Stimulated activated CD8-positive, alpha-beta memory T cell treated with anti-CD3 and anti-CD28 coated beads, Interleukin-12 subunit alpha, Interleukin-12 subunit beta, amount 100 ng/mL, for 4 hours (primary cell): ENCODE measurements around the gene NEK10.
A peak's percentile ranks its signal among the peaks of the same experiment; 100 is the strongest.
"Not testable (repeated sequence)": the region's sequence is repeated elsewhere in the genome, so short reads cannot be mapped to it uniquely, and the experiment has no call there.

ENCODE experiments used
- DNase-seq: peaks from one replicate; pipeline ENCODE4 v3.0.0-alpha.2; 2020; ENCODE audit warnings: low read depth

The NEK10 gene, protein sequence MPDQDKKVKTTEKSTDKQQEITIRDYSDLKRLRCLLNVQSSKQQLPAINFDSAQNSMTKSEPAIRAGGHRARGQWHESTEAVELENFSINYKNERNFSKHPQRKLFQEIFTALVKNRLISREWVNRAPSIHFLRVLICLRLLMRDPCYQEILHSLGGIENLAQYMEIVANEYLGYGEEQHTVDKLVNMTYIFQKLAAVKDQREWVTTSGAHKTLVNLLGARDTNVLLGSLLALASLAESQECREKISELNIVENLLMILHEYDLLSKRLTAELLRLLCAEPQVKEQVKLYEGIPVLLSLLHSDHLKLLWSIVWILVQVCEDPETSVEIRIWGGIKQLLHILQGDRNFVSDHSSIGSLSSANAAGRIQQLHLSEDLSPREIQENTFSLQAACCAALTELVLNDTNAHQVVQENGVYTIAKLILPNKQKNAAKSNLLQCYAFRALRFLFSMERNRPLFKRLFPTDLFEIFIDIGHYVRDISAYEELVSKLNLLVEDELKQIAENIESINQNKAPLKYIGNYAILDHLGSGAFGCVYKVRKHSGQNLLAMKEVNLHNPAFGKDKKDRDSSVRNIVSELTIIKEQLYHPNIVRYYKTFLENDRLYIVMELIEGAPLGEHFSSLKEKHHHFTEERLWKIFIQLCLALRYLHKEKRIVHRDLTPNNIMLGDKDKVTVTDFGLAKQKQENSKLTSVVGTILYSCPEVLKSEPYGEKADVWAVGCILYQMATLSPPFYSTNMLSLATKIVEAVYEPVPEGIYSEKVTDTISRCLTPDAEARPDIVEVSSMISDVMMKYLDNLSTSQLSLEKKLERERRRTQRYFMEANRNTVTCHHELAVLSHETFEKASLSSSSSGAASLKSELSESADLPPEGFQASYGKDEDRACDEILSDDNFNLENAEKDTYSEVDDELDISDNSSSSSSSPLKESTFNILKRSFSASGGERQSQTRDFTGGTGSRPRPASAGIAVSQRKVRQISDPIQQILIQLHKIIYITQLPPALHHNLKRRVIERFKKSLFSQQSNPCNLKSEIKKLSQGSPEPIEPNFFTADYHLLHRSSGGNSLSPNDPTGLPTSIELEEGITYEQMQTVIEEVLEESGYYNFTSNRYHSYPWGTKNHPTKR

GRCh38 chr3:27368831-27369607 lies at the start of gene NEK10:
NEK10 (minus strand) TSS chr3:27369383; CDS start chr3:27352882, 16,501 bp downstream.
- peak; percentile 81 for DNase-seq

DNA sequence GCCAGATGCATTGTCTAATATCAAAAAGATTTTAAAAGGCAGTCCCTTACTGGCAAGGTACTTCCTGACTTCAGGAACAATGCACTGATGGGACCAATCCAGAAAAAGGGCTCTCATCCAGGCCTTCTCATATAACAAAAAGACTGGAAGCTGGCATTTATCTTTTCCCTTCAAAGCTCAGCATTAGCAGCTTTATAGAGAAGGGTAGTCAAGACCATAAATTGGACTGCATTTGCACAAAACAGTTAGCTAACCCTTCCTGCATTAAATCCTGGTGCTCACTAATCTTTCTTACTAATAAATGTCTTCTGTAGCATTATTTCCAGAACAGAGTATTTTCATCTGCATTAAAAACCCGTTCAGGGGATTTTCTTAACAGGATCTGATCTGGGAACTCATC lies 46.0 kb upstream of the NEK10 start:
- DNase-seq = no peak

GRCh38 chr3:27392950-27393679 lies 23.9 kb upstream of the NEK10 start:
- no peak for DNase-seq

- DNase-seq = not testable (repeated sequence)
Observed at GRCh38 chr3:27392414-27392813, 23.2 kb upstream of the NEK10 start.

GRCh38 chr3:27391796-27392195 lies 22.6 kb upstream of the NEK10 start:
- DNase-seq = no peak

GRCh38 chr3:27387625-27388024 lies 18.4 kb upstream of the NEK10 start:
- no peak for DNase-seq

DNA sequence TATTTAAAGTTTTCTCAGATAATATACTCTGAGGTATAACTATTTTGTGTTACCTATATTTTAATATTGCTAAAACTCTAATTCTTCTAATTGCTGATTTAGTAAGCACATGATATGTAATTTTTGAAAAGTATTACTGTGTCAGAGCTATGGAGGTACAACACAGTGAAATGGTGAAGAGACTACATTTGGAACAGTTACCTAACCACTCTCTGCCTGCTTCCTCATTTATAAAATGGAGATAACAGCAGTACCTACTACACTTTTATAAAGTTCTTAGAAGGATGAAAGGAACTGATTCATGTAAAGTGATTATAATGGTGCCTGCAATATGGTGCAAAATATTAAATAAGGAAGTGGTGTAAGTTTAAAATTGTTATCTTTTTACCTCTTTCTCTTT lies 16.3 kb upstream of the NEK10 start:
- no peak for DNase-seq

DNA sequence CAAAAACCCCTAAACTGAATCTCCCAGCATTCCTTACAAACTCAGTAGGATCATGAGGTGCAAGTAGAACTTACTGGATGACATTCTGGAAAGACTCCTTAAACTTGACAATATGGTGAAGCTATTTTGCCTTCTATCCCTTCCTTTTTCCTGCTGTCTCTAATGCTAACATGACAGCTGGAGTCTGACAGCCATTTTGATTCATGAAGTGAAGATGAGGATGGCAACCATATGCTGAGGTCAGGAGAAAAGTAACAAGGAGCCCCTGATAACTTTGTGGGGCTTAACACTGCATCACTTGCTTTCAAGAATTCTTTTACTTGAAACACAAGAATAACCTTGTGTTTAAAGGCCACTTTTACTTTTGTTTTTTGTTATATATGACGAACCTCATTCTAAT lies 15.0 kb upstream of the NEK10 start:
- no peak for DNase-seq

DNA sequence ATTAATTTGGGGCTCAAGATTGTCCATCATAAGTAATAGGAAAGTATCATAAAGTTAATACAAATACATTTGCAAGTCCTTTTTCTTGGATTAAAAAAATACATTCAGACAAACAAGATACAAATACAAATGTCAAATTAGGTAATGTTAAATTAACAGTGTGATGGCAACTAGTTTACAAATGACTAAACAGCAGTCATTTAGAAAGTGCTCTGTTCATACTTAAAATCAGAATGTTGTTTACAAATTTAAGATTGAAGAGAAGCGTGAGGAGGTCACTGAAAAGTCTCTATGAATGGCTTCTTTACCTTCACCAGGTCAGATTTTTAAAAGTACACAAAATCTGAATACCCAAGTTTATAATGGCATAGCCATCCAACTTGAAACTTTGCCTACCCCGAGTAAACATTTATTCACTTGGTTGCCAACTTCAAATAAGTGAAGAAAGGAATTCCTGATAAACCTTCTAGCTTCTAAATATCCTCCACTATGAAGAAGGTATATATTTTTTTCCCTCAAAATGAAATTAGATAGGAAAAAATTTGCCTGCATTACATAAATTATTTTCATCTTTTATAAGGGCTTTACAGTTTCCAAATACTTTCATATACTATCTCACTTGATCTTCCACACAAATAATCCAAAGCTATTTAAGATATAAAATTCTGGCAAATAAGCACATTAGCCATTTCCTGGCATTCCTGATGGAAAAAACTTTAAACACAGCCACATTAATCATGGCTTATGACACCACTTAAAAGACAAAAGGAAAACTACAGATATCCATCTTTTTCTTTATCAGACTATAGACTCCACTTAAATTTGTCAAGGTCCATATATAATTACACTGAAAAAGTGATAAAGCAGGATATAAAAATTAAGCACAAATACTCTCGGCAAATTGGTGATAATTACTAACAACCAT lies 11.5 kb upstream of the NEK10 start:
- DNase-seq = no peak

GRCh38 chr3:27378331-27378730 lies 9.1 kb upstream of the NEK10 start:
- no peak for DNase-seq

DNA sequence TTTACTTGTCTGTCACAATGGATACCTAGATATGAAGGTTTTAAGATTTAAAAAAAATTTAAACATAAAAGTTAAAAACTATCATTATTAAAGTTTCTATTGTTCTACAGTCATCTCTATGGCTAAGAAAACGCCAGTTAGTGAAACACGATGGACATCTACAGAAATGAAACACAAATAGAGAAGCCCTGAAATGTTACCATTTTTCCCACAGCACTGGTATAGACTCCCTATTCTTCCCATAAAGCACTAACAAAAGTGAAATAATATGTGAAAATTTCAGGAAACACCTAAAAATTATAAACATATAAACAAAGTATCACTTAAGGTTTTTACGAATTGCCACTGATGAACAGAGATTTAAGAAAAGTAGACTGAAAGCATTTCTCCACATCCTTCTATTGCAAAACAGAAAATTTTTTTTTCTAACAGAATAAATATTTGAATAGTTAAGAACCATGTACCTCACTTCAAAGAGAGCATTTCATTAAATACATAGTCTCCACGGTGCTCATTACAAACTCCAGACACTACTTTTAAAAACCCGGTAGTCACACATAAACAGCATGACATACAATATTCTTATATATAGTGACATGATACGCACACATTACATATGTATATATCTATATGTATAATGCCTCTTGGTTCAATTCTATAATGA lies 7.1 kb upstream of the NEK10 start:
- DNase-seq = no peak

DNA sequence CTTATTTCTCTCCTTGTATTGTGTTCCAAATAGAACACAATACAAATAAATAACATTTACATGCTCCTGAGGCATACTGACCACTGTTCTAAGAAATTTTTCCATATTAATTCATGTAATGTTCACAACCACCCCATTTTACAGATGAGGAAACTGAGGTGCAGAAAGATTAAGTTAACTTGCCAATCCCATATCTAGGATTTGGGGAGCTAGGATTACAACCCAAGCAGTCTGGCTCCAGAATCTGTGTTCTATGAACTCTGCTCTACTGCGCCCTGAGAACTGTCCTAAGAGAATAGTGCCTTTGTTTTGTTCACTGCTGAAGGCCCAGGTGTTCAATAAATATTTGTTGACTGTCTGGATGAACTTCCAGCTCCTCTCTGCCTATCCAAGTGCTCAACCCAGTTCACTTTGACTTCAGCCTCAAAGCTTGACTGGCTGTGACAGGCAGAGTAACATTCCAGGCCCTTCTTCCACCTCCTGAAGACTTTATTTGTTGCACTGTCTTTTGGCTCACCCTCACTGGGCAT lies 3.1 kb downstream of the NEK10 start:
- DNase-seq = no peak

GRCh38 chr3:27360113-27361078 lies 8.8 kb downstream of the NEK10 start:
- DNase-seq = no peak

GRCh38 chr3:27358372-27358771 lies 10.8 kb downstream of the NEK10 start:
- DNase-seq = no peak

DNA sequence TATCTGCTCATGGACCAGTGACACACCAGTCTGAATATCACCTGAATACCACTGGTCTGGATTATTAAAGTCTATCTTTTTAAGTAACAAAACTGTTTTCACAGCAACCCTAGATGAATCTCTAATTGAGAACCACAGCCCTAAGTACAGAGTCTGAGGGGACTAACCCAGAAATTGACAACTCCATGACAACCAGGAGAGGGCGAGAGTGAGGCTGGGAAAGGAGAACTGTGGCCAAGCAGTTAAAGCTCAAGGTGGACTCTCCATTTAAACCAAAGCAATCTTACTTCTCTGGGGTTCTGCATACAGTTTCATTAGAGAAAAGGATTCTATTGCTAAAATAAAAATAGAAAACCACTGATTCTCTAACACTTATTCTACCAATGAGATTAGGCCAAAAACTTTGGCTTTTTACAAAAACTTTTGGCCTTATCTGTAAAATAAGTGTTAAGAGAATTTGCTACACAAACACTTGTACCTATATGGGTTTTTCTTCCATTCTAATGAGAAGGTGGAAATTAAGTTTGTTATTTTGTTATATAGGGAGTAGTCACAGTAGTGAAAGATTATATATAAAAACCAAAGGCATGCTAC lies 11.4 kb downstream of the NEK10 start:
- DNase-seq = peak; percentile 8

- no peak for DNase-seq
Observed at GRCh38 chr3:27356976-27357375, 12.2 kb downstream of the NEK10 start.

DNA sequence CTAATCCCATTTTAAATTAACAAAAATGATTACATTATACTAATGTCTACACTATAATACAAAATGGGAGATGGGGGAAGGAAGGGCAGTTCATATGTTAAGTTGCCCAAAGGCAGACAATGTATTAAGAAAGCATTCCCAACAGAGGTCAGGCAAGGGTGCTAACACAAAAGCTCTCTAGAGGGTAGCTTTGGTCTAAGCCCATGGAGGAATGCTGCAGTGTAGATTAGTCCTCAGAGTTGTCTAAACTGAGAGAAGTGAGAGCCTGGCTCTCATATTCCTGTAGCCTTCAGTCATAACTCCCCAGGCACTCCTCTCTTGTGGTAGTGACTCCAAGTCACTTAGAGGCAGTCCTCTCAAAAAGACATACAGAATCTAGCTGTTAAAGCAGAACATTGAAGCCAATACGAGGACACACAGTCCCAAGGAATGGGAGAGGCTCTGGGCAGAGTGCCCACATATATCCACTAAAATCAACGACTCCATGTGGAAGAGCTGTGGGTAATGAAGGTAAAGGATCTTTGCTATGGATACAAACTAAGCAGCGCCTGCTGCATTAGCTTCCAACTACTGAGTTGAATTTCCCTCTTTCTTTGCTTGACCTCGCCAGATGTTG lies 14.5 kb downstream of the NEK10 start:
- no peak for DNase-seq
